PFSK-1 (cell line): ENCODE measurements around the gene TESK1. TPM values are rescaled to one million over a fixed set of nuclear protein-coding genes. Genes with fewer than 3 reads are reported as not detected.

Experiments used
- FOXP2 ChIP-seq: optimal IDR thresholded peaks from 2 replicates; pipeline ENCODE3; 2011; ENCODE audit warnings: borderline replicate concordance, control low read depth, inconsistent platforms; ENCODE audit not compliant: insufficient read depth; ENCODE audit errors: extremely low read length, extremely low read depth
- POLR2AphosphoS5 ChIP-seq: IDR thresholded peaks from 2 replicates; pipeline ENCODE4 v1.6.1; 2012; ENCODE audit warnings: low read depth, mild to moderate bottlenecking, control low read depth, low read length, moderate library complexity
- SIN3A ChIP-seq: IDR thresholded peaks from 2 replicates; pipeline ENCODE4 v1.6.1; 2012; ENCODE audit warnings: mild to moderate bottlenecking, low read length, moderate library complexity, borderline replicate concordance; ENCODE audit not compliant: insufficient read depth
- TAF1 ChIP-seq: IDR thresholded peaks from 2 replicates; pipeline ENCODE4 v1.6.1; 2012; ENCODE audit warnings: low read length, control low read depth, borderline replicate concordance; ENCODE audit not compliant: insufficient read depth
- polyA plus RNA-seq: library from polyadenylated mRNA; unstranded; fragments of >200 nt; gene quantifications from one replicate; pipeline ENCODE4 v1.2.1, GENCODE V29; 2012; ENCODE audit warnings: low read depth, missing spikeins; ENCODE audit not compliant: insufficient read length
- TF ChIP-seq, protein P1 (sequence below), 2 experiments: IDR thresholded peaks; 2 replicates each; pipeline versions ENCODE4 v1.6.1 to v1.8.0; 2011 to 2012; ENCODE audit warnings: low read depth in 2 of 2, low read length in 2 of 2, control low read depth in 1 of 2, inconsistent platforms in 1 of 2, mild to moderate bottlenecking in 1 of 2, moderate library complexity in 1 of 2; ENCODE audit not compliant: insufficient read depth in 1 of 2

Gene TESK1
- 25.2 TPM for polyA plus RNA-seq

DNA sequence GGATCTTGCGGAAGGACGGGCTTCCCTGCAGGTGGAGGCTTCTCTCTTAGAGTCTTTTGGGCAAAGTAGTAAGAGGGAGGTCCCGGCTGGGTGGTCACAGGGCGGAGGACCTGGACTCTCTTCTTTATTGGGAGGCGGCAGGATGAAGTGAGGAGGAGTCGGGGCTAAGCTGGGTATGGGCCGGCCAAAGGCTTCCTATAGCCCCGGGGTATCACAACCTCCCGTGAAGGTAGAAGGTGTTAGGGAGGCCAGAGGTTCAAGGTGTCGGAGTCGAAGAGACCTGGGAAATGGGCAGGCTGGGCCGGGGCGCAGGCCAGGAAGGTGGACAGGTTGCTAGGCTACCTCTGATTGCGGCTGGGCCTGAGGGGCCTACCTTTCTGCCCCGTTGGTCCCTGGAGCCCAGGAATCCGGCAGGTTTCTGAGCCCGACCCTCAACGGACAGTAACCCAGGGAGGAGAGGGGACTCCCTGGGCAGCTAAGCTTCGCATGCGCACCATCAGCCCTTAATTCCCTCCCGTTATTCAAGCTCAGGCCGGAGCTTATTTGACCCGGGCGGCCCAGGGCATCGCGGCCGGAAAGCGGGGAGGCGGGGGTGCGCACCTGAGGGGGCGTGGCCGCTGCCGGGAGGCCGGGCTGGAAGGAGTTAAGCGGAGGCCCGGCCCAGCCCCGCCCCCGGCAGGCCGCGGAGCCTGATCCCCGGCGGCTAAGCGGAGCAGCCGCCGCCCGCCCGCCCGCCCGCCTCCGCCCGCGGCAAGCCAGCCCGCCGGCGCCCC is at the start of gene TESK1:
Gene TESK1, plus strand, starts transcription at position 685 of the 773 bp plus-strand sequence. CDS start 358 bp downstream, outside the sequence.
- TF ChIP-seq, protein P1, sequence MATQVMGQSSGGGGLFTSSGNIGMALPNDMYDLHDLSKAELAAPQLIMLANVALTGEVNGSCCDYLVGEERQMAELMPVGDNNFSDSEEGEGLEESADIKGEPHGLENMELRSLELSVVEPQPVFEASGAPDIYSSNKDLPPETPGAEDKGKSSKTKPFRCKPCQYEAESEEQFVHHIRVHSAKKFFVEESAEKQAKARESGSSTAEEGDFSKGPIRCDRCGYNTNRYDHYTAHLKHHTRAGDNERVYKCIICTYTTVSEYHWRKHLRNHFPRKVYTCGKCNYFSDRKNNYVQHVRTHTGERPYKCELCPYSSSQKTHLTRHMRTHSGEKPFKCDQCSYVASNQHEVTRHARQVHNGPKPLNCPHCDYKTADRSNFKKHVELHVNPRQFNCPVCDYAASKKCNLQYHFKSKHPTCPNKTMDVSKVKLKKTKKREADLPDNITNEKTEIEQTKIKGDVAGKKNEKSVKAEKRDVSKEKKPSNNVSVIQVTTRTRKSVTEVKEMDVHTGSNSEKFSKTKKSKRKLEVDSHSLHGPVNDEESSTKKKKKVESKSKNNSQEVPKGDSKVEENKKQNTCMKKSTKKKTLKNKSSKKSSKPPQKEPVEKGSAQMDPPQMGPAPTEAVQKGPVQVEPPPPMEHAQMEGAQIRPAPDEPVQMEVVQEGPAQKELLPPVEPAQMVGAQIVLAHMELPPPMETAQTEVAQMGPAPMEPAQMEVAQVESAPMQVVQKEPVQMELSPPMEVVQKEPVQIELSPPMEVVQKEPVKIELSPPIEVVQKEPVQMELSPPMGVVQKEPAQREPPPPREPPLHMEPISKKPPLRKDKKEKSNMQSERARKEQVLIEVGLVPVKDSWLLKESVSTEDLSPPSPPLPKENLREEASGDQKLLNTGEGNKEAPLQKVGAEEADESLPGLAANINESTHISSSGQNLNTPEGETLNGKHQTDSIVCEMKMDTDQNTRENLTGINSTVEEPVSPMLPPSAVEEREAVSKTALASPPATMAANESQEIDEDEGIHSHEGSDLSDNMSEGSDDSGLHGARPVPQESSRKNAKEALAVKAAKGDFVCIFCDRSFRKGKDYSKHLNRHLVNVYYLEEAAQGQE (IDR thresholded peaks at IDR 0.05; ENCODE audit: insufficient read depth in 1 of 2, low read depth in 2 of 2, low read length in 2 of 2) = no peak
- TF ChIP-seq TAF1 (no peak), FOXP2 (no peak), SIN3A (no peak), POLR2AphosphoS5 (no peak)

GRCh38 chr9:35555881-35556280 is 49.2 kb upstream of the TESK1 start:
- no peak for TF ChIP-seq SIN3A
- no peak for TF ChIP-seq FOXP2
- TF ChIP-seq, protein P1 (IDR thresholded peaks at IDR 0.05; ENCODE audit: insufficient read depth in 1 of 2, low read depth in 2 of 2, low read length in 2 of 2) = no peak
- TF ChIP-seq TAF1 = no peak
- no peak for TF ChIP-seq POLR2AphosphoS5

DNA sequence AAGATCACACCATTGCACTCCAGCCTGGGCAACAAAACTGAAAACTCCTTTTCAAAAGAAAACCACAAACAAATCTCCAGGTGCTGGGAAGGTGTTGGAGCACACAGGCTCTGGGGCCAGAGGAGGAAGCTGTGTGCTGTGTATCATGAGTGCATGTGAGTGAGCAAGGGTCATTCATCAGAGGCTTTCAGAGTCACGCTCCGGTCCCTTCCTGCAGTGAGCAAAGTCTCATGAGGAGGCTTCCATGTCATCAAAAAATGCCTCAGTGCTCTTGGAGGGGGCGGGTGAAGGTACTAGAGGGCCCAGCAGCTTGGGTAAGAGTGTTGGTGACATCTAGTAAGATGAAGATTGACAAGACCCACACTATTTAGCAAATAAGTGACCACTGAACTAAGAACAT is 48.3 kb upstream of the TESK1 start:
- TF ChIP-seq FOXP2 (no peak), TAF1 (no peak), POLR2AphosphoS5 (no peak), SIN3A (no peak)
- TF ChIP-seq, protein P1 (IDR thresholded peaks at IDR 0.05; ENCODE audit: insufficient read depth in 1 of 2, low read depth in 2 of 2, low read length in 2 of 2) = no peak

GRCh38 chr9:35557320-35557719 is 47.7 kb upstream of the TESK1 start:
- TF ChIP-seq, protein P1 (IDR thresholded peaks at IDR 0.05; ENCODE audit: insufficient read depth in 1 of 2, low read depth in 2 of 2, low read length in 2 of 2) = no peak
- TF ChIP-seq FOXP2 (no peak), TAF1 (no peak), POLR2AphosphoS5 (no peak), SIN3A (no peak)

DNA sequence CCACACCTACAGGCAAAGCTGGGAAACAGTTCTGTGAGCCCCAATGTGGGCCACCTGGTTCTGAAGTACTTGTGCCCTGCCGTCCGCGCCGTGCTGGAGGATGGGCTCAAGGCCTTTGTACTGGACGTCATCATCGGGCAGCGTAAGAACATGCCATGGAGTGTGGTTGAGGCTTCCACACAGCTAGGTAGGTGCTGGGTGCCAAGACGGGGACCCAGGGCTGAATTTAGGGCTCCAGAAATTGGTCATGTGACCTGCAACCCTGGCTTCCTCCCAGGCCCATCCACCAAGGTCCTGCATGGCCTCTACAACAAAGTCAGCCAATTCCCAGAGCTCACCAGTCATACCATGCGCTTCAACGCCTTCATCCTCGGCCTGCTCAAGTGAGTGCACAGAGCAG is 46.9 kb upstream of the TESK1 start:
- TF ChIP-seq TAF1 (no peak), POLR2AphosphoS5 (no peak), FOXP2 (no peak), SIN3A (no peak)
- TF ChIP-seq, protein P1 (IDR thresholded peaks at IDR 0.05; ENCODE audit: insufficient read depth in 1 of 2, low read depth in 2 of 2, low read length in 2 of 2) = no peak
